GM21526 (cell line): ENCODE data around the gene A1CF.
"Not testable (repeated sequence)": the region's sequence is repeated elsewhere in the genome, so short reads cannot be mapped to it uniquely, and the experiment has no call there.

ENCODE experiments used
- ATAC-seq: cut with Tn5 transposase; IDR thresholded peaks from one replicate; pipeline ENCODE4 v1.9.1; 2021; ENCODE audit warnings: moderate library complexity; ENCODE audit not compliant: unreplicated experiment, low FRiP score

A1CF gene

GRCh38 chr10:50798297-50798696 is 87.1 kb downstream of the A1CF start:
- ATAC-seq, result no peak

DNA sequence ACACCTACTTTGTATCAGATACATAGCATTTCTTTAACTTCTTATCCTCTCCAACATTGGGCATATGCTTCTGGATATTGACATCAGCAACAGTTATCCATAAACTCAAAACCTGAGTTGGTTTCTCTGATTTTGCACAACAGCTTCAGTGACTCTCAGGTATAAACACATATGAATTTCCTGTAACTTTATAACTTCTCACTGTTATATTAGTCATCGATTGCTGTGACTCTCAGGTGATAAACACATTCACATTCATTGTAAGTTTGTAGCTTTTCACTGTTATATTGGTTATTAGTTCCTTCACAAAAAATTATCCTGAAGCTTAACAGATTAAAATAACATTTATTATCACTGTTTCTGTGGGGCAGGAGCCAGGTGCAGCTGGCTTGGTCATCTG is 88.7 kb downstream of the A1CF start:
- no peak for ATAC-seq

DNA sequence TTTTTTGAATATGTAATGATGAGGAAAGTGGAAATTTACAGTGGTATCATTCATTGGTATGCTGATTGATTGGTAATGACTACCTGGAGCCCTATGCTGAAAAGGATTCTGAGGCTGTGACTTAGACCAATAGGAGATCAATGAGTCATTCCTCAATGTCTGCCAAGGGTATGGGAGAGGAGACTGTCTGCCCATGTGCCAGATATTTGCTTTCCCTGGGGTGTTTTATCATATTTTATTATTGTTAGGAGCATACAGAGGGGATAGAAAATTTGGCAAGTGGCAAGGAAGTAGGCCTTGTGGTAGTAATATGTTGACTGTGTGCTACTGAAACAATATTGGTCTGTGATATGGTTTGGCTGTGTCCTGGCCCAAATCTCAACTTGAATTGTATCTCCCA is 90.9 kb downstream of the A1CF start:
- ATAC-seq, result no peak

GRCh38 chr10:50788951-50789945 is 96.2 kb downstream of the A1CF start:
- no peak for ATAC-seq

DNA sequence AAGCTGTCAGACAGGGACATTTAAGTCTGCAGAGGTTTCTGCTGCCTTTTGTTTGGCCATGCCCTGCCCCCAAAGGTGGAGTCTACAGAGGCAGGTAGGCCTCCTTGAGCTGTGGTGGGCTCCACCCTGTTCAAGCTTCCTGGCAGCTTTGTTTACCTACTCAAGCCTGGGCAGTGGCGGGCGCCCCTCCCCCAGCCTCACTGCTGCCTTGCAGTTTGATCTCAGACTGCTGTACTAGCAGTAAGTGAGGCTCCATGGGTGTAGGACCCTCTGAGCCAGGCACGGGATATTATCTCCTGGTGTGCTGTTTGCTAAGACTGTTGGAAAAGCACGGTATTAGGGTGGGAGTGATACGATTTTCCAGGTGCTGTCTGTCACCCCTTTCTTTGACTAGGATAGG is 97.5 kb downstream of the A1CF start:
- not testable (repeated sequence) for ATAC-seq

DNA sequence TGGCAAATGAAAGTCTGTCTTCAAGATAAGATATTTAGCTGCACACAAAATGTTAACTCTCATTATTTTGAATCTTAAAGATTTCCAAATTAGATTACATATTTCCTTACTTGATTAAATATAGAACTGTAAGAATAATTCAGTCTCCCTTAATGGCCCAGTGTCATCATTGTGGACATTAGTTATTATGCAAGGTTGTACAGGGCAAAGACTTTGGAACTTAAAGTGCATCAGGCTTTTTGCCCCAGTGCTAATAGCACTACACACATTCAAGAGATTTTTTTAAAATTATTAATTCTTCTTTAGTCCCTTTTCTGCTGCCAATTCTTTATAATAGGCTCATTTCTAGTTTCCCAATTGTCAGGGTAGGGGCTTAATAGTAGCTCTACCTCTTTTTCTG is 103.4 kb downstream of the A1CF start:
- not testable (repeated sequence) for ATAC-seq

- ATAC-seq, result not testable (repeated sequence)
These were observed 105.4 kb downstream of the A1CF start for GRCh38 chr10:50780036-50780435.

- ATAC-seq, result not testable (repeated sequence)
These were observed 110.6 kb downstream of the A1CF start for GRCh38 chr10:50774868-50775267.

GRCh38 chr10:50772042-50772441 is 113.4 kb downstream of the A1CF start:
- not testable (repeated sequence) for ATAC-seq

- ATAC-seq, result not testable (repeated sequence)
These were observed 118.5 kb downstream of the A1CF start for GRCh38 chr10:50766774-50767513.
